OCI-LY1 (cell line): ENCODE results near the gene TPCN2.

Experiments
- EZH2 ChIP-seq: fragments of 200-600 bp; sonication (generic), shearing (Covaris generic); IDR thresholded peaks from 2 replicates; pipeline ENCODE4 v1.8.0; 2017; ENCODE audit warnings: borderline replicate concordance, mixed run types, mild to moderate bottlenecking, antibody characterized with exemption, low read length, moderate library complexity, mixed read lengths
- TF ChIP-seq, protein P1 (sequence below): fragments of 200-600 bp; sonication (generic), shearing (Covaris generic); IDR thresholded peaks from 2 replicates; pipeline ENCODE4 v1.5.1; 2017; ENCODE audit warnings: mild to moderate bottlenecking, antibody characterized with exemption, low read length, moderate library complexity, mixed read lengths

DNA sequence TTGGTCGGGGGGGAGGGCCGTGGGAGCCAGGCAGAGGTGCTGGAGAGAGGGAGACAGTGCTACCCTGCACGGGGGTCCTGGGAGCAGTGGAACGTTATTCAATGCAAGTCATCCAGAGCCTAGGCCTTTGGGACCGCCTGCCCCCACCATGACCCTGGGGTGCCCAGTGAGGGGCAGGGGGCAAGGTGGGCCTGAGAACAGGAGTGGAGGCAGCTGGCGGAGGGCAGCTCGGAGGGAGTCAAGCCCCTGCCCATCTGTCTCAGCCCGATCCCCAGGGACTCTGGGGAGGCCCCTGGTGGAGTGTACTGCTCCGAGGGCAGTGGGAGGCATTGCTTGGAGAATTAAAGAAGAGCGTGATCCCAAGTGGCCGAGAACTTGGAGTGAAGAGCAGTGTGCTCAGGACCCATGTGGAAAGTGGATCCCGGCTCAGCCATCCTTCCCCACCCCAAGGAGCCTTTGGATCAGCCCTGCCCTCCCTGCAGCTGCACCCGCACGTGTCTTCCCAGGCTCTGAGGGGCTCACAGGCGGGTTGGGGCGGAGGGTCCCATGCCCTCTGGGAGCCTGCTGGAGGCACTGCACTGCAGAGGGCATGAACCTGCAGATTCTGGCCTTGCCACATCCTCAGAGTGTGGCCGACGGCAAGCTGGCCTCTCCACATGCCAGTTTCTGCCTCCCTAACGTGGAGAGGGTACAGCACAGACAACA is 73.0 kb downstream of the TPCN2 start:
- TF ChIP-seq, protein P1, sequence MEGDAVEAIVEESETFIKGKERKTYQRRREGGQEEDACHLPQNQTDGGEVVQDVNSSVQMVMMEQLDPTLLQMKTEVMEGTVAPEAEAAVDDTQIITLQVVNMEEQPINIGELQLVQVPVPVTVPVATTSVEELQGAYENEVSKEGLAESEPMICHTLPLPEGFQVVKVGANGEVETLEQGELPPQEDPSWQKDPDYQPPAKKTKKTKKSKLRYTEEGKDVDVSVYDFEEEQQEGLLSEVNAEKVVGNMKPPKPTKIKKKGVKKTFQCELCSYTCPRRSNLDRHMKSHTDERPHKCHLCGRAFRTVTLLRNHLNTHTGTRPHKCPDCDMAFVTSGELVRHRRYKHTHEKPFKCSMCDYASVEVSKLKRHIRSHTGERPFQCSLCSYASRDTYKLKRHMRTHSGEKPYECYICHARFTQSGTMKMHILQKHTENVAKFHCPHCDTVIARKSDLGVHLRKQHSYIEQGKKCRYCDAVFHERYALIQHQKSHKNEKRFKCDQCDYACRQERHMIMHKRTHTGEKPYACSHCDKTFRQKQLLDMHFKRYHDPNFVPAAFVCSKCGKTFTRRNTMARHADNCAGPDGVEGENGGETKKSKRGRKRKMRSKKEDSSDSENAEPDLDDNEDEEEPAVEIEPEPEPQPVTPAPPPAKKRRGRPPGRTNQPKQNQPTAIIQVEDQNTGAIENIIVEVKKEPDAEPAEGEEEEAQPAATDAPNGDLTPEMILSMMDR, result no peak
- TF ChIP-seq EZH2, result no peak
